Body of pancreas (tissue), 4 donors: ENCODE data around the gene CNBP.

Experiments used
- POLR2A ChIP-seq, 3 donors: fragments of 450-650 bp; IDR thresholded peaks; one replicate each; pipeline ENCODE4 v1.6.1; 2016; ENCODE audit warnings: antibody characterized with exemption in 3 of 3, mild to moderate bottlenecking in 2 of 3
- TF ChIP-seq, protein P1 (sequence below), 7 experiments: fragments of 450-650 bp in 4 of 7; fragments of 200-600 bp in 3 of 7; sonication (generic) in 3 of 7; IDR thresholded peaks; one replicate each; pipeline ENCODE4 v1.5.1; 2016 to 2019; ENCODE audit warnings: antibody characterized with exemption in 7 of 7

DNA sequence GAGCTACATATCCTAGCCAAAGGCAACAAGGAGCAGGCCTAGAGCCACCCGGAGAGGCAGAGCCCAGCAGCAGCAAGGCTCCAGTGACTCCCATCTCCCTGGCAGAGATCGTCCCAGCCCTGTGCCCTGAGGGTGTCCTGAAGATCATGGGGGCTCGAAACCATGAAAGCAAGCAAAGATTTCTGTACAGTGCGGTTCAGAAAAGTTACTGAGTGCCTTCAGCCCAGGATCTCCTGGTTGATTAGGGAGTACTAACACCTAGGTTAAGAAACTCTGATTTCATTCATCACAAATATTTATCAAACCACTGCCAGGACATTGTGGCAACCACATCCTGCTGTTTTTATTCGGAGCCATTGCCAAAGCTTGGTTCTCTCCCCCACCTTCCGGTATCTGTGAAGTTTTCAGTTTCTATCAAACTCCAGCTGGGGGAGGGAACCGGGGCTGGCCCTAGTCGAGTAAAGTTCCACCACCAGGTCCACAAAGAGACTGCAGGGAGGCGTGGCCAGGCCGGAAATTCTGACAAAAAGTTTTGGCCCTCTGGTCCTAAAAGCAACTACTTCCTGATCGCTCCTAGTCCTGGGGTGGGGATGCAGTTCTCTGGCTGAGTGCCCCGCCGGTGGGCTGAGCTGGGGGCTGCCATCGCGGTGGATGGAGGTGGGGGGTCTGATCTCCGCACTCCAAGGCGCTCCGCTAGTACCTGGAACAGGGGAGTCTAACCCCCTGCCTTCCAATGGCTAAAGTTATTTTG, 63.3 kb downstream of the CNBP start:
- peak; percentile 44 to 95 (median 92) for TF ChIP-seq POLR2A (IDR thresholded peaks at IDR 0.05)
- TF ChIP-seq, protein P1, sequence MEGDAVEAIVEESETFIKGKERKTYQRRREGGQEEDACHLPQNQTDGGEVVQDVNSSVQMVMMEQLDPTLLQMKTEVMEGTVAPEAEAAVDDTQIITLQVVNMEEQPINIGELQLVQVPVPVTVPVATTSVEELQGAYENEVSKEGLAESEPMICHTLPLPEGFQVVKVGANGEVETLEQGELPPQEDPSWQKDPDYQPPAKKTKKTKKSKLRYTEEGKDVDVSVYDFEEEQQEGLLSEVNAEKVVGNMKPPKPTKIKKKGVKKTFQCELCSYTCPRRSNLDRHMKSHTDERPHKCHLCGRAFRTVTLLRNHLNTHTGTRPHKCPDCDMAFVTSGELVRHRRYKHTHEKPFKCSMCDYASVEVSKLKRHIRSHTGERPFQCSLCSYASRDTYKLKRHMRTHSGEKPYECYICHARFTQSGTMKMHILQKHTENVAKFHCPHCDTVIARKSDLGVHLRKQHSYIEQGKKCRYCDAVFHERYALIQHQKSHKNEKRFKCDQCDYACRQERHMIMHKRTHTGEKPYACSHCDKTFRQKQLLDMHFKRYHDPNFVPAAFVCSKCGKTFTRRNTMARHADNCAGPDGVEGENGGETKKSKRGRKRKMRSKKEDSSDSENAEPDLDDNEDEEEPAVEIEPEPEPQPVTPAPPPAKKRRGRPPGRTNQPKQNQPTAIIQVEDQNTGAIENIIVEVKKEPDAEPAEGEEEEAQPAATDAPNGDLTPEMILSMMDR (IDR thresholded peaks at IDR 0.05): peak in 6 of 7 experiments; percentile 17 to 56 (median 45)
